Uterus (tissue), 4 donors: ENCODE measurements around the gene NDUFS2. TPM values are rescaled to one million over a fixed set of nuclear protein-coding genes. Genes with fewer than 3 reads are reported as not detected.
A peak's percentile ranks its signal among the peaks of the same experiment; 100 is the strongest.

Experiments used
- DNase-seq, 2 donors: peaks; one replicate each; pipeline ENCODE4 v3.0.0-alpha.2; 2019 to 2020
- H3K27ac ChIP-seq, 2 donors: fragments of 200-600 bp; sonication (generic); 1 replicate in 1 of 2; 2 replicates in 1 of 2; pipeline ENCODE4 v1.5.1; 2016 to 2018
- H3K27me3 ChIP-seq, 2 donors: fragments of 200-600 bp; sonication (generic); one replicate each; pipeline ENCODE4 v1.5.1; 2018 to 2019; ENCODE audit warnings: control low read depth in 1 of 2
- H3K36me3 ChIP-seq, 2 donors: fragments of 200-600 bp; sonication (generic); one replicate each; pipeline ENCODE4 v1.5.1; 2019; ENCODE audit warnings: control low read depth in 1 of 2
- H3K4me1 ChIP-seq, 2 donors: fragments of 200-600 bp; sonication (generic); one replicate each; pipeline ENCODE4 v1.5.1; 2018 to 2019; ENCODE audit warnings: control low read depth in 1 of 2
- H3K4me3 ChIP-seq, 2 donors: fragments of 200-600 bp; sonication (generic); 1 replicate in 1 of 2; 2 replicates in 1 of 2; pipeline ENCODE4 v1.5.1; 2018 to 2019; ENCODE audit warnings: mild to moderate bottlenecking in 1 of 2
- H3K9me3 ChIP-seq, 2 donors: fragments of 200-600 bp; sonication (generic); one replicate each; pipeline ENCODE4 v1.5.1; 2019; ENCODE audit warnings: control low read depth in 1 of 2
- CTCF ChIP-seq, 4 experiments: fragments of 200-600 bp in 2 of 4; fragments of 450-650 bp in 2 of 4; sonication (generic) in 2 of 4; IDR thresholded peaks; one replicate each; pipeline ENCODE4 v1.5.1; 2016 to 2019; ENCODE audit warnings: antibody characterized with exemption in 4 of 4, mild to moderate bottlenecking in 2 of 4, moderate library complexity in 1 of 4
- POLR2A ChIP-seq, 2 donors: fragments of 450-650 bp; IDR thresholded peaks; one replicate each; pipeline ENCODE4 v1.6.1; 2016; ENCODE audit warnings: antibody characterized with exemption in 2 of 2, mild to moderate bottlenecking in 1 of 2, moderate library complexity in 1 of 2
- intact Hi-C: fragments of 100-400 bp; cut with DNase I; formaldehyde crosslinking; loops from one replicate; pipeline ENCODE4 v1.15.1; 2023; ENCODE audit warnings: low total_unique reads
- total RNA-seq, 4 donors: library from RNA; depleted of rRNA in 3 of 4; stranded (reverse); fragments of >200 nt in 3 of 4; gene quantifications; one replicate each; pipeline versions ENCODE4 v1.1.0 to v1.2.4, GENCODE V29; 2014 to 2023
- donor health status: DM: yes; HTN: yes; CAD: no.

The NDUFS2 gene
- total RNA-seq, 4 donors from 2014 or later: 43.8 to 107 (median 93.9) TPM

- Histone ChIP-seq H3K9me3 (no peaks in the 10 kb centered on the region), H3K27ac (peak within 1 kb of the TSS; percentile 89 to 92), H3K27me3 (no peaks in the 10 kb centered on the region), H3K36me3 (no peaks in the 10 kb centered on the region), H3K4me1 (peaks cover 0 to 17% of the 10 kb centered on the region in 2 donors), H3K4me3 (peak within 1 kb of the TSS; percentile 64 to 89)
- DNase-seq: peak; percentile 88 to 93
- intact Hi-C loops: no loop called here
- TF ChIP-seq POLR2A (IDR thresholded peaks at IDR 0.05) (peak; percentile 51 to 73), CTCF (IDR thresholded peaks at IDR 0.05) (peak in 1 of 4 experiments; percentile 2)
These were observed 24.8 kb upstream of the NDUFS2 start, which contains the start of gene B4GALT3 for GRCh38 chr1:161177112-161177935. Gene B4GALT3 (minus strand): TSS chr1:161177507. CDS start chr1:161176060, 1,447 bp downstream.

GRCh38 chr1:161177936-161178244, 24.3 kb upstream of the NDUFS2 start:
- H3K4me1 ChIP-seq: peaks cover 0 to 13% of the 10 kb centered on the region in 2 donors
- peak overlapping the region; percentile 64 to 89 for H3K4me3 ChIP-seq
- intact Hi-C loops: no loop called here
- no peak for DNase-seq
- no peaks in the 10 kb centered on the region for H3K36me3 ChIP-seq
- peak overlapping the region; percentile 89 to 92 for H3K27ac ChIP-seq
- H3K27me3 ChIP-seq: no peaks in the 10 kb centered on the region
- TF ChIP-seq POLR2A (IDR thresholded peaks at IDR 0.05): no peak
- TF ChIP-seq CTCF (IDR thresholded peaks at IDR 0.05): no peak
- no peaks in the 10 kb centered on the region for H3K9me3 ChIP-seq

- intact Hi-C loops: no loop called here
These were observed 22.5 kb upstream of the NDUFS2 start for GRCh38 chr1:161179698-161180097.

DNA sequence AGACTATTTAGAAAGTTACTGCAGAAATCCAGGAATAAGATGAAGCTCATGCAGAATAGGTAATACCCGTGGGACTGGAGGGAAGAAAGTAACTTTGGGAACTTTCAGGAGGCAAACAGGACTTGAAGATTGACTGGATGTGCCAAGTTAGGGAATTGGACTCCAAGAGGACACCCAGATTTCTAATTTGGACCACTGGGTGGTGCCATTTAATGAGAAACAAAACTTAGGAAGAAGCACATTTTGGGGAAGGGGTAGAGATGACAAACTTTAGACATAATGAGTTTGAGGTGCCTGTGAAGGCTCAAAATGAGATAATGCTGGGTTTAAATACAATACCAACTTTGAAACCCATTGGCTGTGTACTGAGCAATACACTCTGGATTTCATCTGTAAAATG, 21.5 kb upstream of the NDUFS2 start:
- Histone ChIP-seq H3K27me3 (no peaks in the 10 kb centered on the region), H3K4me1 (peaks cover 0 to 8% of the 10 kb centered on the region in 2 donors), H3K27ac (no peak overlapping the region), H3K4me3 (no peak overlapping the region), H3K36me3 (no peaks in the 10 kb centered on the region), H3K9me3 (no peaks in the 10 kb centered on the region)
- intact Hi-C loops: no loop called here
- DNase-seq: no peak
- no peak for TF ChIP-seq POLR2A (IDR thresholded peaks at IDR 0.05)
- TF ChIP-seq CTCF (IDR thresholded peaks at IDR 0.05): peak in 1 of 4 experiments; percentile 12

More at GRCh38 chr1:161179698-161180097, 22.5 kb upstream of the NDUFS2 start:
- Histone ChIP-seq H3K4me1 (peaks cover 0 to 8% of the 10 kb centered on the region in 2 donors), H3K4me3 (no peak overlapping the region), H3K27ac (no peak overlapping the region), H3K36me3 (no peaks in the 10 kb centered on the region), H3K9me3 (no peaks in the 10 kb centered on the region), H3K27me3 (no peaks in the 10 kb centered on the region)
- no peak for DNase-seq
- TF ChIP-seq CTCF (IDR thresholded peaks at IDR 0.05) (no peak), POLR2A (IDR thresholded peaks at IDR 0.05) (no peak)

- intact Hi-C loops: no loop called here
- Histone ChIP-seq H3K27ac (no peak overlapping the region), H3K27me3 (no peaks in the 10 kb centered on the region), H3K9me3 (no peaks in the 10 kb centered on the region), H3K4me1 (no peaks in the 10 kb centered on the region), H3K4me3 (no peak overlapping the region), H3K36me3 (no peaks in the 10 kb centered on the region)
- DNase-seq: no peak
- TF ChIP-seq POLR2A (IDR thresholded peaks at IDR 0.05): no peak
- no peak for TF ChIP-seq CTCF (IDR thresholded peaks at IDR 0.05)
These were observed 20.0 kb upstream of the NDUFS2 start for GRCh38 chr1:161182214-161182613.
